Dendritic cell treated with granulocyte-macrophage colony-stimulating factor and Interleukin-4, amounts not matched to agents 40 ng/mL and 50 ng/mL, for 4 days (primary cell): Measurements from ENCODE around the gene FLNA.

Experiments
- H3K27ac Mint-ChIP-seq: one replicate; pipeline ENCODE4 v1.8.0; 2022; ENCODE audit warnings: mild to moderate bottlenecking, mixed read lengths
- H3K27me3 Mint-ChIP-seq: one replicate; pipeline ENCODE4 v1.8.0; 2022; ENCODE audit warnings: mild to moderate bottlenecking, mixed read lengths
- H3K36me3 Mint-ChIP-seq: one replicate; pipeline ENCODE4 v1.8.0; 2022; ENCODE audit warnings: low read depth, mixed read lengths
- H3K4me1 Mint-ChIP-seq: one replicate; pipeline ENCODE4 v1.8.0; 2022; ENCODE audit warnings: low read depth, mixed read lengths
- H3K4me3 Mint-ChIP-seq: one replicate; pipeline ENCODE4 v1.8.0; 2022; ENCODE audit warnings: mild to moderate bottlenecking, moderate library complexity, mixed read lengths
- H3K9me3 Mint-ChIP-seq: one replicate; pipeline ENCODE4 v1.8.0; 2022; ENCODE audit warnings: mixed read lengths
- intact Hi-C: fragments of 100-400 bp; cut with micrococcal nuclease; formaldehyde crosslinking; loops from one replicate; pipeline ENCODE4 v1.15.0; 2022

Gene FLNA

GRCh38 chrX:154363706-154364439 lies 10.6 kb downstream of the FLNA start:
- Mint-ChIP-seq H3K27ac (no peak overlapping the region), H3K36me3 (peaks cover 98% of the 10 kb centered on the region), H3K4me3 (no peak overlapping the region), H3K9me3 (no peaks in the 10 kb centered on the region), H3K4me1 (peaks cover 25% of the 10 kb centered on the region), H3K27me3 (no peaks in the 10 kb centered on the region)
- intact Hi-C loops, result no loop called here

- H3K36me3 Mint-ChIP-seq, result peaks cover 100% of the 10 kb centered on the region
- peaks cover 28% of the 10 kb centered on the region for H3K4me1 Mint-ChIP-seq
- no peaks in the 10 kb centered on the region for H3K27me3 Mint-ChIP-seq
- no peaks in the 10 kb centered on the region for H3K9me3 Mint-ChIP-seq
- no peak overlapping the region for H3K4me3 Mint-ChIP-seq
- intact Hi-C loops, result no loop called here
- no peak overlapping the region for H3K27ac Mint-ChIP-seq
Observed at GRCh38 chrX:154362085-154362742, 12.2 kb downstream of the FLNA start.

DNA sequence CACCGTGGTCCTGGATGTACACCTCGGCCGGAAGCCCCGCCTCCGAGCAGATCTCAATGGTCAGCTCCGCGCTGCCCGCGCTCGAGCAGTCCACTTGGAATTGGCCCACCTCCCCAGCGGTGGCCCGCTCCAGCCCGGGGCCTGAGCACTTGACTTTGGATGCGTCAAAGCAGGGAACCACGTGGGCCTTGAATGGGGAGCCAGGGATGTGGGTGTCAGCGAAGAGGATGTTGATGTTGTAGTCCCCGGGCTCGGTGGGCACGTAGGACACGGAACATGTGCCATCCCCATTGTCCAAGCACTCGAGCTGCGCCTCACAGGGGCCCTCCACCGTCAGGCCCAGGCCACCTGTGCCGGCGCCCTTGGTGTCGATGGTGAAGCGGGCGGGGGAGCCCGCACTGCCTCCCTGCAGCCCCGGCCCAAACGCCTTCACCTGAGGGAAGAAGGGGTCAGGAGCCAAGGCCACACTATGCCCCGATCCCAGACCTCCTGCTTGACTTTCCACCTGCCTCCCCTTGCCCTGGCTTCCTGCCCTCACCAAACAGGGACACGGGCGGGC lies 14.2 kb downstream of the FLNA start:
- H3K27ac Mint-ChIP-seq, result no peak overlapping the region
- no peaks in the 10 kb centered on the region for H3K9me3 Mint-ChIP-seq
- H3K27me3 Mint-ChIP-seq, result no peaks in the 10 kb centered on the region
- intact Hi-C loops, result no loop called here
- peaks cover 100% of the 10 kb centered on the region for H3K36me3 Mint-ChIP-seq
- H3K4me1 Mint-ChIP-seq, result peaks cover 34% of the 10 kb centered on the region
- no peak overlapping the region for H3K4me3 Mint-ChIP-seq

- Mint-ChIP-seq H3K27ac (no peak overlapping the region), H3K27me3 (no peaks in the 10 kb centered on the region)
Observed at GRCh38 chrX:154359362-154360154, 14.9 kb downstream of the FLNA start.

DNA sequence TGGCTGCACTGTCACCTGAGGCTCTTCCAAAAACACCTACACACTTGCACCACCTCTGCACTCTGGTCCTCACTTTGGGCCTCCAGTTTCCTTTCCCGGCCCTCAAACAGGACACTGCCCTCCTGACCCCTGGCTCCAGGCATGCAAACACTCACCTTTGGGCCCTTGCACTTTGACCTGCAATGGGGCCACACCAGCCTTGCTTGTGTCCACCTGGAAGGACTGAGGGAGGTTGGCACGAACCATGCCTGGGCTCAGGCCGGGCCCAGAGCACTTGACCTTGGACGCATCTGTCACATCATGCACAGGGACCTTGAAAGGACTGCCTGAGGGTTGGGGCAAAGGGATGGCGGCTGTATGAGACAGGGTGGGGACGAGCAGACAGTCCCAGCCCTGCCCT lies 15.6 kb downstream of the FLNA start:
- Mint-ChIP-seq H3K4me1 (peaks cover 26% of the 10 kb centered on the region), H3K36me3 (peaks cover 100% of the 10 kb centered on the region), H3K27ac (no peak overlapping the region)

More at GRCh38 chrX:154359362-154360154, 14.9 kb downstream of the FLNA start:
- intact Hi-C loops, result no loop called here
- Mint-ChIP-seq H3K4me1 (peaks cover 28% of the 10 kb centered on the region), H3K9me3 (no peaks in the 10 kb centered on the region), H3K4me3 (no peak overlapping the region), H3K36me3 (peaks cover 100% of the 10 kb centered on the region)

GRCh38 chrX:154358011-154358410 lies 16.4 kb downstream of the FLNA start:
- Mint-ChIP-seq H3K27me3 (no peaks in the 10 kb centered on the region), H3K4me3 (no peak overlapping the region), H3K9me3 (no peaks in the 10 kb centered on the region), H3K27ac (no peak overlapping the region), H3K4me1 (peaks cover 26% of the 10 kb centered on the region), H3K36me3 (peaks cover 100% of the 10 kb centered on the region)
- intact Hi-C loops, result no loop called here

More for the DNA sequence above, 15.6 kb downstream of the FLNA start:
- Mint-ChIP-seq H3K27me3 (no peaks in the 10 kb centered on the region), H3K4me3 (no peak overlapping the region), H3K9me3 (no peaks in the 10 kb centered on the region)
- intact Hi-C loops, result no loop called here

GRCh38 chrX:154357205-154357604 lies 17.2 kb downstream of the FLNA start:
- Mint-ChIP-seq H3K27me3 (no peaks in the 10 kb centered on the region), H3K27ac (no peak overlapping the region), H3K4me3 (no peak overlapping the region)

GRCh38 chrX:154356596-154356995 lies 17.8 kb downstream of the FLNA start:
- intact Hi-C loops, result no loop called here
- Mint-ChIP-seq H3K36me3 (peaks cover 100% of the 10 kb centered on the region), H3K4me3 (no peak overlapping the region), H3K4me1 (peaks cover 30% of the 10 kb centered on the region), H3K27ac (no peak overlapping the region), H3K9me3 (no peaks in the 10 kb centered on the region), H3K27me3 (no peaks in the 10 kb centered on the region)

More at GRCh38 chrX:154357205-154357604, 17.2 kb downstream of the FLNA start:
- H3K9me3 Mint-ChIP-seq, result no peaks in the 10 kb centered on the region
- peaks cover 26% of the 10 kb centered on the region for H3K4me1 Mint-ChIP-seq
- peaks cover 100% of the 10 kb centered on the region for H3K36me3 Mint-ChIP-seq
- intact Hi-C loops, result no loop called here

DNA sequence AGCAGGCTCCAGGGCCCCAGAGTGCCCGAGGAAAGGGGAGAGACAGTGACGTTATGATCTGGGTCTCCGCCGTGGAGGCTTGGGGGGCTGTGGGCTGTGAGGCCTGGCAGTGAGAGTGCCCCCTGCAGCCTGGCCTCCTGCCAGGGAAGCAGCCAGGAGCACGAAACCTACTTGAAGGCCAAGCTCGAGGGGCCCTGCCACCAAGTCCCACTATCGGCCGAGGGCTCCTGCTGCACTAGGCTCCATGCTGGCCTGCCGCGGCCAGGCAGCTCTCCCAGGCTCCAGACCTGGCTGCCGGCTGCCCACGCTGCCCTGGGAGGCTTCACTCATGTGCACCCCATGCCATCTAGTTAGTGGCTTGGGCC lies 18.7 kb downstream of the FLNA start:
- H3K36me3 Mint-ChIP-seq, result peaks cover 100% of the 10 kb centered on the region
- no peaks in the 10 kb centered on the region for H3K27me3 Mint-ChIP-seq
- no peak overlapping the region for H3K27ac Mint-ChIP-seq
- no peak overlapping the region for H3K4me3 Mint-ChIP-seq
- intact Hi-C loops, result no loop called here
- no peaks in the 10 kb centered on the region for H3K9me3 Mint-ChIP-seq
- H3K4me1 Mint-ChIP-seq, result peaks cover 32% of the 10 kb centered on the region

- no peaks in the 10 kb centered on the region for H3K9me3 Mint-ChIP-seq
- no peak overlapping the region for H3K27ac Mint-ChIP-seq
- intact Hi-C loops, result no loop called here
- H3K4me3 Mint-ChIP-seq, result no peak overlapping the region
- H3K27me3 Mint-ChIP-seq, result no peaks in the 10 kb centered on the region
- peaks cover 100% of the 10 kb centered on the region for H3K36me3 Mint-ChIP-seq
- peaks cover 33% of the 10 kb centered on the region for H3K4me1 Mint-ChIP-seq
Observed at GRCh38 chrX:154355094-154355775, 19.2 kb downstream of the FLNA start.

DNA sequence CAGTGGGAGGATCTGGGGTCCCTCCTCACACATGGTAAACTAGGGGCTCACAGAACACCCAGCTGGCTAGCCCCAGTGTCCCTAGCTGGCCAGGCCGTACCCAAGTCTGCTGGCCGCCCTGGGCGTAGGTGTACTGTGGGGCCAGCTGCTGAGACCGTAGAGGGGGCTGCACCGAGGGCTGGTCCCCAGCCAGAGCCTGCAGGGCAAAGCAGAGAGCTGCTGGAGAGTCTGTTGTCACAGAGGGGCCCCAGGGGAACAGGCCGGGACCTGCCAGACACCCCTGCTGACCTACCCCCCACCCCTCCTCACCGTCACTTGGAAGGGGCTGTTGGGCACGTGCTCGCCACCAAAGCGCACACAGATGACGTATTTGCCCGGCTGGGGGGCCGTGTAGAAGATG lies 19.9 kb downstream of the FLNA start:
- H3K36me3 Mint-ChIP-seq, result peaks cover 100% of the 10 kb centered on the region
- H3K4me3 Mint-ChIP-seq, result no peak overlapping the region

GRCh38 chrX:154354013-154354412 lies 20.4 kb downstream of the FLNA start:
- Mint-ChIP-seq H3K36me3 (peaks cover 100% of the 10 kb centered on the region), H3K4me1 (peaks cover 45% of the 10 kb centered on the region), H3K27ac (no peak overlapping the region), H3K9me3 (no peaks in the 10 kb centered on the region), H3K4me3 (no peak overlapping the region), H3K27me3 (no peaks in the 10 kb centered on the region)
- intact Hi-C loops, result no loop called here

More for the DNA sequence above, 19.9 kb downstream of the FLNA start:
- intact Hi-C loops, result no loop called here
- Mint-ChIP-seq H3K27me3 (no peaks in the 10 kb centered on the region), H3K9me3 (no peaks in the 10 kb centered on the region), H3K27ac (no peak overlapping the region), H3K4me1 (peaks cover 40% of the 10 kb centered on the region)

DNA sequence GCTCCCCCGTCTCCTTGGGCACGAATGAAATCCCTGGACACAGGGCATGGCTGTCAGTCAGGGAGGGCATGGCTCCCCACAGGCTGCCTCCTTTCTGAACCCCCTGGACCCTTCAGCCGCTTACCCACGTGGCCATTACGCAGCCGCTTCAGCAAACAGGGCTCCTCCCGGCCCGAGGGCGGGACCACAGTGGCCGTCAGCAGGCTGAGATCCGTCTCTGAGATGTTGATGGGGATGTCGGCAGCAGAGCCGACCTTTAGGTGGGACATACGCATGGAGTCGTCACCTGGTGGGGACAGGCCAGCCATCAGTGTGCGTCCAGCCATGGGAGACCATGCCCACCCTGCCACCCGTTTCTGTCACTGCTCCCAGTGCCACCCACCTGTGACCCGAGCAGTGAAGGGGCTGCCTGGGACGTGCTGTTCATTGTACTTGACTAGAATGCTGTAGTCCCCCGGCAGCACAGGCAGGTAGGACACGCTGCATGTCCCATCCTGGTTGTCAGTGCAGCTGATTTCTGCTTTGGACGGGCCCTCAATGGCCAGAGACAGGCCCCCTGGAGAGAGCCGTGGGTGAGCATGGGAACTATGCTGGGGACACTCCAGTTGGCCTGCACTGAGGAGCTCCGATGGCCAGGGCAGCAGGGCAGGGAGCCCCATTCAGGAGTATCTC lies 21.1 kb downstream of the FLNA start:
- Mint-ChIP-seq H3K27ac (no peak overlapping the region), H3K4me1 (peaks cover 40% of the 10 kb centered on the region), H3K36me3 (peaks cover 100% of the 10 kb centered on the region), H3K27me3 (no peaks in the 10 kb centered on the region), H3K9me3 (no peaks in the 10 kb centered on the region), H3K4me3 (no peak overlapping the region)
- intact Hi-C loops, result no loop called here
